ENCODE data around the gene SLC25A18. TPM values are rescaled to one million over a fixed set of nuclear protein-coding genes. Genes with fewer than 3 reads are reported as not detected.

The SLC25A18 gene
- total and polyA plus RNA-seq, 2 of the 8 experiments (the other 6 are each of a cell fraction or from before 2014, with no cell fraction given): 2.8 to 2.9 TPM

- ChIA-PET CTCF (ENCODE audit: partially characterized antibody) (no interaction called here), POLR2A (ENCODE audit: partially characterized antibody) (interaction anchor here (1.4 kb wide), 1 partner anchor 67 kb away, joined by 3 read pairs; no protein-coding TSS in a partner anchor)
- Histone ChIP-seq H2BK15ac (ENCODE audit: low read length) (no peak overlapping the region), H2BK12ac (ENCODE audit: low read depth, low read length) (peak overlapping the region; percentile 32; the same call in 1 of the 2 replicates), H2BK120ac (replicated peaks; ENCODE audit: low read depth, low read length) (no peak overlapping the region), H3K79me1 (ENCODE audit: low read depth, low read length) (no peaks in the 10 kb centered on the region), H4K91ac (replicated peaks; ENCODE audit: insufficient read length, low read length) (no peak overlapping the region), H2BK20ac (ENCODE audit: low read length) (no peak overlapping the region), H3K79me2 (ENCODE audit: control insufficient read depth in 1 of 2, insufficient read depth in 2 of 2, low read length in 2 of 2) (peaks cover 0 to 18% of the 10 kb centered on the region in 2 experiments; a peak in 3 of 4 replicates), H2AFZ (ENCODE audit: low read length) (peak overlapping the region; percentile 93), H3K4ac (replicated peaks; ENCODE audit: insufficient read length, low read depth, low read length) (no peak overlapping the region), H3K4me3 (ENCODE audit: extremely low read depth in 1 of 4, insufficient read depth in 2 of 4, low read depth in 3 of 4, low read length in 4 of 4) (peak overlapping the region; percentile 63 to 99 (median 94)), H4K5ac (ENCODE audit: insufficient read length, low read depth, low read length) (no peak overlapping the region), H3K14ac (ENCODE audit: insufficient read length) (no peak overlapping the region), H4K8ac (ENCODE audit: extremely low read depth, insufficient read depth, low read length) (0 out of 2 replicates have a peak overlapping the region, but pooled peaks have one; percentile 12), H3K4me2 (ENCODE audit: insufficient read depth in 1 of 2, low read depth in 2 of 2, low read length in 2 of 2) (peak overlapping the region; percentile 77 to 88), H3K27ac (ENCODE audit: low read depth, low read length) (peak overlapping the region; percentile 91), H3K18ac (ENCODE audit: extremely low read depth, low read length) (peak overlapping the region; percentile 32), H3K27me3 (replicated peaks in 1 of 4; ENCODE audit: control insufficient read depth in 3 of 4, extremely low read depth in 1 of 4, insufficient read depth in 3 of 4, low read length in 3 of 4) (no peaks in the 10 kb centered on the region), H4K20me1 (replicated peaks in 1 of 2; ENCODE audit: control insufficient read depth in 1 of 2, insufficient read depth in 2 of 2, low read length in 2 of 2) (no peaks in the 10 kb centered on the region), H3K9me3 (ENCODE audit: insufficient read depth in 2 of 2, low read depth in 1 of 2, low read length in 1 of 2) (no peaks in the 10 kb centered on the region), H2AK5ac (ENCODE audit: low read depth, low read length) (peak overlapping the region; percentile 75; the same call in 1 of the 2 replicates), H3K23me2 (ENCODE audit: low read depth, low read length) (peaks cover 10% of the 10 kb centered on the region), H3K23ac (ENCODE audit: insufficient read length) (no peak overlapping the region), H3K56ac (replicated peaks; ENCODE audit: insufficient read length, low read depth, low read length) (peak overlapping the region; percentile 65), H2BK5ac (ENCODE audit: low read depth, low read length) (peak overlapping the region; percentile 89), H3K9ac (replicated peaks in 1 of 4; ENCODE audit: extremely low read depth in 1 of 4, low read depth in 3 of 4, low read length in 3 of 4) (peak overlapping the region; percentile 85 to 96 (median 93)), H3K36me3 (ENCODE audit: control insufficient read depth in 2 of 4, insufficient read depth in 4 of 4, low read length in 3 of 4) (peaks cover 0 to 4% (median 0%) of the 10 kb centered on the region in 4 experiments; a peak in 1 of 8 replicates), H3K4me1 (replicated peaks in 1 of 4; ENCODE audit: control insufficient read depth in 3 of 4, insufficient read depth in 4 of 4, low read length in 3 of 4) (peaks cover 0 to 4% (median 1%) of the 10 kb centered on the region in 4 experiments; a peak in 3 of 7 replicates)
- DNase-seq (ENCODE audit: low read depth in 1 of 2, low spot score in 2 of 2): no peak
- no peak for FAIRE-seq
- WGBS, 2 experiments (ENCODE audit: extremely low coverage in 1 of 2, insufficient coverage in 1 of 2, insufficient read length in 1 of 2, insufficient replicate concordance in 2 of 2, low coverage in 1 of 2, low lambda C conversion rate in 2 of 2, missing lambda C conversion rate in 1 of 2): 67% methylated on average over 10 of the region's 10 CpGs; no CpG with 5 or more reads in 1 of the 2 experiments
- TF ChIP-seq EGR1 (IDR thresholded peaks at IDR 0.05; ENCODE audit: borderline replicate concordance, low read depth, low read length): no peak
- TF ChIP-seq POLR2AphosphoS5 (IDR thresholded peaks at IDR 0.05; ENCODE audit: low read depth, low read length): no peak
- no peak for TF ChIP-seq CBX5 (IDR thresholded peaks at IDR 0.05; ENCODE audit: low read depth, low read length)
- TF ChIP-seq YY1 (IDR thresholded peaks at IDR 0.05; ENCODE audit: low read depth, low read length): no peak
- TF ChIP-seq E2F6 (IDR thresholded peaks at IDR 0.05): no peak
- TF ChIP-seq RNF2 (IDR thresholded peaks at IDR 0.05; ENCODE audit: borderline replicate concordance, low read depth, low read length, missing control alignments, poor library complexity, severe bottlenecking): no peak
- no peak for TF ChIP-seq HDAC2 (IDR thresholded peaks at IDR 0.05; ENCODE audit: borderline replicate concordance in 1 of 2, low read depth in 2 of 2, low read length in 2 of 2)
- TF ChIP-seq CHD1 (IDR thresholded peaks at IDR 0.05; ENCODE audit: low read depth, low read length): no peak
- no peak for TF ChIP-seq TBP (IDR thresholded peaks at IDR 0.05; ENCODE audit: low read depth, low read length)
- no peak for TF ChIP-seq EP300 (IDR thresholded peaks at IDR 0.05; ENCODE audit: borderline replicate concordance in 1 of 2, low read depth in 2 of 2, low read length in 2 of 2)
- no peak for TF ChIP-seq RXRA (IDR thresholded peaks at IDR 0.05; ENCODE audit: insufficient read depth, low read depth, low read length)
These were observed 74.3 kb downstream of the SLC25A18 start for GRCh38 chr22:17637490-17638181.
